NT2/D1 (cell line): ENCODE results near the gene DLEU7.

ENCODE experiments used
- DNase-seq: peaks from one replicate; pipeline ENCODE4 v3.0.0-alpha.2; 2011; ENCODE audit warnings: low read depth, low spot score
- H3K27me3 ChIP-seq: 2 replicates; pipeline ENCODE4 v1.6.0; 2011; ENCODE audit warnings: mild to moderate bottlenecking; ENCODE audit not compliant: insufficient read length, insufficient read depth
- H3K36me3 ChIP-seq: 2 replicates; pipeline ENCODE4 v1.6.1; 2011; ENCODE audit warnings: mild to moderate bottlenecking, low read length, mixed read lengths; ENCODE audit not compliant: insufficient read depth, insufficient read length
- H3K4me1 ChIP-seq: 2 replicates; pipeline ENCODE4 v1.5.1; 2011; ENCODE audit not compliant: insufficient read depth, insufficient read length
- H3K4me3 ChIP-seq: 2 replicates; pipeline ENCODE4 v1.5.1; 2011; ENCODE audit warnings: low read depth; ENCODE audit not compliant: insufficient read length
- H3K9ac ChIP-seq: 2 replicates; pipeline ENCODE4 v1.6.0; 2011; ENCODE audit warnings: low read depth; ENCODE audit not compliant: insufficient read length
- H3K9me3 ChIP-seq: 2 replicates; pipeline ENCODE4 v1.5.1; 2011; ENCODE audit warnings: mild to moderate bottlenecking, low read length; ENCODE audit not compliant: insufficient read depth
- SUZ12 ChIP-seq: IDR thresholded peaks from 2 replicates; pipeline ENCODE4 v1.6.1; 2011; ENCODE audit not compliant: insufficient read length, insufficient read depth; ENCODE audit errors: extremely low read depth
- YY1 ChIP-seq: IDR thresholded peaks from 2 replicates; pipeline ENCODE4 v1.6.1; 2011; ENCODE audit not compliant: insufficient read length, insufficient read depth
- ZNF274 ChIP-seq: IDR thresholded peaks from 2 replicates; pipeline ENCODE4 v1.6.1; 2011; ENCODE audit warnings: mild to moderate bottlenecking, low read depth, low read length

DLEU7 gene

GRCh38 chr13:50843257-50844083 is at the start of gene DLEU7:
DLEU7 (minus strand) TSS chr13:50843692; CDS start chr13:50843646, 46 bp downstream.
- no peaks in the 10 kb centered on the region for H3K27me3 ChIP-seq
- no peaks in the 10 kb centered on the region for H3K36me3 ChIP-seq
- DNase-seq: no peak
- no peak for TF ChIP-seq YY1
- H3K9ac ChIP-seq: no peak within 1 kb of the TSS
- no peaks in the 10 kb centered on the region for H3K4me1 ChIP-seq
- no peak within 1 kb of the TSS for H3K4me3 ChIP-seq
- no peaks in the 10 kb centered on the region for H3K9me3 ChIP-seq

- Histone ChIP-seq H3K9me3 (no peaks in the 10 kb centered on the region), H3K27me3 (no peaks in the 10 kb centered on the region), H3K4me1 (no peaks in the 10 kb centered on the region), H3K36me3 (no peaks in the 10 kb centered on the region), H3K4me3 (no peak overlapping the region), H3K9ac (no peak overlapping the region)
- DNase-seq: no peak
- no peak for TF ChIP-seq YY1
- no peak for TF ChIP-seq SUZ12
- no peak for TF ChIP-seq ZNF274
These were observed 48.9 kb upstream of the DLEU7 start for GRCh38 chr13:50892210-50892944.

- no peak overlapping the region for H3K9ac ChIP-seq
These were observed 47.7 kb upstream of the DLEU7 start for GRCh38 chr13:50891206-50891605.

GRCh38 chr13:50889317-50889716 is 45.8 kb upstream of the DLEU7 start:
- no peak for TF ChIP-seq YY1
- TF ChIP-seq SUZ12: no peak
- no peak for TF ChIP-seq ZNF274
- no peaks in the 10 kb centered on the region for H3K27me3 ChIP-seq
- no peaks in the 10 kb centered on the region for H3K36me3 ChIP-seq
- H3K4me1 ChIP-seq: no peaks in the 10 kb centered on the region
- H3K9ac ChIP-seq: no peak overlapping the region
- no peaks in the 10 kb centered on the region for H3K9me3 ChIP-seq
- DNase-seq: no peak
- no peak overlapping the region for H3K4me3 ChIP-seq

More at GRCh38 chr13:50891206-50891605, 47.7 kb upstream of the DLEU7 start:
- H3K36me3 ChIP-seq: no peaks in the 10 kb centered on the region
- TF ChIP-seq YY1: no peak
- TF ChIP-seq SUZ12: no peak
- no peak for TF ChIP-seq ZNF274
- no peak for DNase-seq
- no peaks in the 10 kb centered on the region for H3K4me1 ChIP-seq
- no peak overlapping the region for H3K4me3 ChIP-seq
- no peaks in the 10 kb centered on the region for H3K27me3 ChIP-seq
- H3K9me3 ChIP-seq: no peaks in the 10 kb centered on the region

- Histone ChIP-seq H3K4me3 (no peak overlapping the region), H3K27me3 (no peaks in the 10 kb centered on the region), H3K9ac (no peak overlapping the region), H3K36me3 (no peaks in the 10 kb centered on the region), H3K9me3 (no peaks in the 10 kb centered on the region), H3K4me1 (no peaks in the 10 kb centered on the region)
- no peak for DNase-seq
- TF ChIP-seq YY1: no peak
- no peak for TF ChIP-seq SUZ12
- no peak for TF ChIP-seq ZNF274
These were observed 44.9 kb upstream of the DLEU7 start for GRCh38 chr13:50888362-50888761.

- Histone ChIP-seq H3K36me3 (no peaks in the 10 kb centered on the region), H3K9ac (no peak overlapping the region), H3K27me3 (no peaks in the 10 kb centered on the region), H3K4me1 (no peaks in the 10 kb centered on the region), H3K4me3 (no peak overlapping the region), H3K9me3 (no peaks in the 10 kb centered on the region)
- no peak for TF ChIP-seq ZNF274
- no peak for DNase-seq
These were observed 43.7 kb upstream of the DLEU7 start for GRCh38 chr13:50887151-50887550.

- Histone ChIP-seq H3K27me3 (no peaks in the 10 kb centered on the region), H3K36me3 (no peaks in the 10 kb centered on the region), H3K9ac (no peak overlapping the region), H3K4me1 (no peaks in the 10 kb centered on the region), H3K4me3 (no peak overlapping the region), H3K9me3 (no peaks in the 10 kb centered on the region)
- TF ChIP-seq ZNF274 (no peak), SUZ12 (no peak), YY1 (no peak)
- no peak for DNase-seq
These were observed 40.8 kb upstream of the DLEU7 start for GRCh38 chr13:50884265-50884664.
